Left ventricle myocardium inferior (tissue), 1 donor: Measurements from ENCODE around the gene PRDX5. TPM values are rescaled to one million over a fixed set of nuclear protein-coding genes. Genes with fewer than 3 reads are reported as not detected.

Source experiments
- DNase-seq: peaks from one replicate; pipeline ENCODE4 v3.0.0-alpha.2; 2020
- H3K27ac ChIP-seq: fragments of 200-600 bp; replicated peaks from 2 replicates; pipeline ENCODE4 v1.8.0; 2021
- H3K27me3 ChIP-seq: fragments of 200-600 bp; 2 replicates; pipeline ENCODE4 v1.8.0; 2021; ENCODE audit warnings: low read depth
- H3K36me3 ChIP-seq: fragments of 200-600 bp; 2 replicates; pipeline ENCODE4 v1.8.0; 2021
- H3K4me1 ChIP-seq: fragments of 200-600 bp; 2 replicates; pipeline ENCODE4 v1.8.0; 2021
- H3K4me3 ChIP-seq: fragments of 200-600 bp; 2 replicates; pipeline ENCODE4 v1.8.0; 2021; ENCODE audit warnings: mild to moderate bottlenecking, moderate library complexity
- H3K9me3 ChIP-seq: fragments of 200-600 bp; replicated peaks from 2 replicates; pipeline ENCODE4 v1.8.0; 2021
- intact Hi-C: fragments of 100-400 bp; cut with micrococcal nuclease; formaldehyde crosslinking; loops from one replicate; pipeline ENCODE4 v1.11.0; 2022
- total RNA-seq: library from RNA; stranded (reverse); fragmentation: NEBNext Ultra II Directional; extraction: Animal tissue kit (Norgen Biotek cat#: 25700); gene quantifications from one replicate; pipeline ENCODE4 v1.2.1, GENCODE V29; 2021
- TF ChIP-seq, protein P1 (sequence below): fragments of 200-600 bp; IDR thresholded peaks from 2 replicates; pipeline ENCODE4 v1.8.0; 2021; ENCODE audit warnings: antibody characterized with exemption, mild to moderate bottlenecking, borderline replicate concordance
- donor health status: DM: no; HTN: yes; CAD: no; lungs with severe emphysema.

Gene PRDX5
- total RNA-seq, 1 donor from 2014 or later, result 321 TPM

DNA sequence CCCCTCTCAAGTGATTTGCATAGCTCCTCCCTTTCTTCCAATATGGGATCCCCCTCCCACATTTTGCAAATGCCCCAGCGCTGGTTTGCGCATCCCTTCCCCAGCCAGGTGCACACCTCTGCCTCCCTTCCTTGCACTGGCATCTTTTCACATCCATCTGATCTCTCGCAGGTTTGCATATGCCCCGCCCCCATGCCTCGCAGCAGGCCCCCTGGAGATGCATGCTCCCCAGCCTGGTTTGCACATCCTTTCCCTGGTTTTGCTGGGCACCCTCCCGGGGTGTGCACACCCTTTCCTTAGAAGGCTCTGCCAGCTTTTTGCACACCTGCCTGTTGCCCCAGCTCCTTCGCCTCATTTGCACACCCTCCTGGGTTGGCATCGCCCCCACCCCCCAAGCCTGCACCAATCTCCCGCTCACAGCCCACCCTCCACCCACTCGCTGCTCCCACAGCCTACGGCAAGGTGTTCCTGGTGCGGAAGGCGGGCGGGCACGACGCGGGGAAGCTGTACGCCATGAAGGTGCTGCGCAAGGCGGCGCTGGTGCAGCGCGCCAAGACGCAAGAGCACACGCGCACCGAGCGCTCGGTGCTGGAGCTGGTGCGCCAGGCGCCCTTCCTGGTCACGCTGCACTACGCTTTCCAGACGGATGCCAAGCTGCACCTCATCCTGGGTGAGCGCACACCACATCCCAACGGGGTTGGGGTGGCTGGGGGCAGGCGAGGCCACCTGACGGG lies 42.0 kb downstream of the PRDX5 start:
- no peaks in the 10 kb centered on the region for H3K9me3 ChIP-seq
- DNase-seq, result no peak
- H3K27ac ChIP-seq, result peak overlapping the region; percentile 92
- H3K4me1 ChIP-seq, result peaks cover 47% of the 10 kb centered on the region
- H3K4me3 ChIP-seq, result peak overlapping the region; percentile 83
- H3K36me3 ChIP-seq, result peaks cover 43% of the 10 kb centered on the region
- TF ChIP-seq, protein P1, sequence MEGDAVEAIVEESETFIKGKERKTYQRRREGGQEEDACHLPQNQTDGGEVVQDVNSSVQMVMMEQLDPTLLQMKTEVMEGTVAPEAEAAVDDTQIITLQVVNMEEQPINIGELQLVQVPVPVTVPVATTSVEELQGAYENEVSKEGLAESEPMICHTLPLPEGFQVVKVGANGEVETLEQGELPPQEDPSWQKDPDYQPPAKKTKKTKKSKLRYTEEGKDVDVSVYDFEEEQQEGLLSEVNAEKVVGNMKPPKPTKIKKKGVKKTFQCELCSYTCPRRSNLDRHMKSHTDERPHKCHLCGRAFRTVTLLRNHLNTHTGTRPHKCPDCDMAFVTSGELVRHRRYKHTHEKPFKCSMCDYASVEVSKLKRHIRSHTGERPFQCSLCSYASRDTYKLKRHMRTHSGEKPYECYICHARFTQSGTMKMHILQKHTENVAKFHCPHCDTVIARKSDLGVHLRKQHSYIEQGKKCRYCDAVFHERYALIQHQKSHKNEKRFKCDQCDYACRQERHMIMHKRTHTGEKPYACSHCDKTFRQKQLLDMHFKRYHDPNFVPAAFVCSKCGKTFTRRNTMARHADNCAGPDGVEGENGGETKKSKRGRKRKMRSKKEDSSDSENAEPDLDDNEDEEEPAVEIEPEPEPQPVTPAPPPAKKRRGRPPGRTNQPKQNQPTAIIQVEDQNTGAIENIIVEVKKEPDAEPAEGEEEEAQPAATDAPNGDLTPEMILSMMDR, result no peak
- intact Hi-C loops, result no loop called here
- H3K27me3 ChIP-seq, result no peaks in the 10 kb centered on the region

GRCh38 chr11:64360448-64360921 lies 42.6 kb downstream of the PRDX5 start:
- TF ChIP-seq, protein P1, result no peak
- Histone ChIP-seq H3K27ac (no peak overlapping the region), H3K36me3 (peaks cover 49% of the 10 kb centered on the region), H3K4me3 (no peak overlapping the region), H3K4me1 (peaks cover 41% of the 10 kb centered on the region), H3K27me3 (no peaks in the 10 kb centered on the region), H3K9me3 (no peaks in the 10 kb centered on the region)
- intact Hi-C loops, result no loop called here
- DNase-seq, result no peak

- no peaks in the 10 kb centered on the region for H3K9me3 ChIP-seq
- no peak for DNase-seq
- H3K36me3 ChIP-seq, result peaks cover 61% of the 10 kb centered on the region
- no peak overlapping the region for H3K27ac ChIP-seq
- H3K4me1 ChIP-seq, result peaks cover 35% of the 10 kb centered on the region
- no peaks in the 10 kb centered on the region for H3K27me3 ChIP-seq
- TF ChIP-seq, protein P1, result no peak
- intact Hi-C loops, result no loop called here
- H3K4me3 ChIP-seq, result no peak overlapping the region
Observed at GRCh38 chr11:64361659-64362058, 43.7 kb downstream of the PRDX5 start.

DNA sequence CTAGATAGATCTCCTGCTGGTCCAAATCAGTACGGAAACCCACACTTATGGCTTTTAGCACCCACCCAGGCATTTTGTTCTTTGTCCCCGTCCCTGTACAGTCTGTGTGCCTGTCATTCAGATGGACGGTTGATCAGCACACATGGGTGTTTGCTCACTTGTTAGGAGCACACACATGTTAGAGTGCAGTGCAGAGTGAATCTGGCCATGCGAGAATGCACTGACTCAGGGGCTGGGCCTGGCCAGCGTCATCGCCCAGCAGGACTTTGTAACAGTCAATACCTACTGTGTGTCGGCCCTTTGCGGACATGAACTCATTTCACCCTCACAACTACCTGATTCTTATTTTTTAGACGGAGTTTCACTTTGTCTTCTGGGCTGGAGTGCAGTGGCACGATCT lies 44.4 kb downstream of the PRDX5 start:
- Histone ChIP-seq H3K27me3 (no peaks in the 10 kb centered on the region), H3K9me3 (no peaks in the 10 kb centered on the region), H3K4me3 (no peak overlapping the region), H3K4me1 (peaks cover 30% of the 10 kb centered on the region), H3K27ac (no peak overlapping the region), H3K36me3 (peaks cover 68% of the 10 kb centered on the region)
- intact Hi-C loops, result no loop called here
- no peak for DNase-seq
- TF ChIP-seq, protein P1, result no peak

DNA sequence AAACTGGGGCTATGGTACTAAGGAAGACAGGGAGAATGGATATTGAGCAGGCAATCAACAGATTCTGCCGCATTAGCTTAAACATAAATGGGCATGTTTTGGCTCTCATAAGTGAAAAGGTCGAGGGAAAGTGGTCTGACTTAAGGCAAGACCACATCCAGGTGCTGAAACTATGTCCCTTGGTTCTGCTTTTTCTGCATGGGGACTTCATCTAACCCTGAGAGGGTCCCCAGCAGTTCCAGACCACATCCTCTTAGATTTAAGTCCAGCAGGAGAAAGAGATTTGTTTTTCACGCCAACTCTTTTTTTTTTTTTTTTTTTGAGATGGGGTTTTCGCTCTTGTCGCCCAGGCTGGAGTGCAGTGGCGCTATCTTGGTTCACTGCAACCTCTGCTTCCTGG lies 46.5 kb downstream of the PRDX5 start:
- TF ChIP-seq, protein P1, result no peak
- Histone ChIP-seq H3K9me3 (no peaks in the 10 kb centered on the region), H3K4me1 (peaks cover 11% of the 10 kb centered on the region), H3K27ac (no peak overlapping the region), H3K36me3 (peaks cover 87% of the 10 kb centered on the region), H3K27me3 (no peaks in the 10 kb centered on the region), H3K4me3 (no peak overlapping the region)
- DNase-seq, result no peak
- intact Hi-C loops, result no loop called here
